ENCODE results near the gene TRIM47.

- TF ChIP-seq CTCF (IDR thresholded peaks at IDR 0.05; ENCODE audit: low read length), result no peak
- no peak for TF ChIP-seq EZH2 (IDR thresholded peaks at IDR 0.05; ENCODE audit: borderline replicate concordance, low read length)
Observed at GRCh38 chr17:75894049-75894733, 15.8 kb upstream of the TRIM47 start.
